GM21526 (cell line): ENCODE results near the gene SLC9A5.

Source experiments
- ATAC-seq: cut with Tn5 transposase; IDR thresholded peaks from one replicate; pipeline ENCODE4 v1.9.1; 2021; ENCODE audit warnings: moderate library complexity; ENCODE audit not compliant: unreplicated experiment, low FRiP score

The SLC9A5 gene

DNA sequence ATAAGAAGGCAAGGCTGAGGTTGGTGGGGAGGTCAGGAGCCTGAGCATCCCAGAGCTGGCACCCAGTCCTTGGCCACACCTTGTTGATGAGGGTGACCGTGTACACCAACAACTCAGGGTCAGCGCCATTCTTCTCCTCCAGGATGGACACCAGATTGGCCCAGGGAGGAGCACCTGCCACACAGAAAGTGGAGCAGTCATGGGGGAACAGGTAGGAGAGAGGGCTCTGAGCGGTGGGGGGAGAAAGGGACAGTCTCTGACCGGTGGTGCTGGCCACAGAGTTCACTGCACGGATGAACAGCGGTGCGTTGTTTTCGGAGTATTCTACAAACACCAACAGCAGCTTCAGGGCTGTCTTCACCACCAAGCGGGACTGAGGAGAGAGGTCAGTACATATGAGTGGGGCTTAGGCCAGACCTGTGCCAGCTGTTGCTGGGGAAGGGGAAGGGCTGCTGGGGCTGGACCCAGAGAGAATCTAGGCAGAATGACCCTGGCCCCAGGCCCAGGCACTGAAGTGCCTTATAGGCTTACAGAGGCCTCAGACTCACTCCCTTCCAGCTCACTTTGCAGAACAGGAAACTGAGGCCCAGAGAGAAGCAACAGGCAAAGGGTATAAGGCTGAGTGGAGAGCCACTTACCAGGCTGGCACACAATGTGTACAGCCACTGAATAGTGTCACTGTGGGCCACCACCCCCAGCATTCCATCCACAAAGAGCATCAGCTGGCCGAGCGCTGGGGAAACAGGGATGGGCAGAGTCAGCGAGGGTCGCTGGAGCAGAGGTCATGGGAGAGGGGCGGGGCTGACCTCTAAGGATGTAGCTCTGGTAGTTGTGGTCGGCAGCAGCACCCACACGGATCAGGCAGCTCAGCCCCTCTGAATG, 11.1 kb upstream of the SLC9A5 start:
- no peak for ATAC-seq

DNA sequence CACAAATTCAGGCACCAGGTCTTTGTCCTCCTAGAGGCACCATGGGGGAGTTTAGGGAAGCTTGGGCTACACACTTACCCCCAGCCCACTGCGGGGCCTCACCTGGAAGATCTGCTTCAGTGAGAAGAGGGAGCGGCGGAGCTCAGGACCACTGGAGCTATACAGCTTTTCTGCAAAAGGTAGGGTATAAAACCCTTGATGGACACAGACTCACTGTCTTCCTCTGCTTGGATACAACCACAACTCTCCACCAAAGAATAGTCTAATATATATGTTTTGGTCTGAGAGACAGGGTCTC, 10.6 kb upstream of the SLC9A5 start:
- no peak for ATAC-seq

DNA sequence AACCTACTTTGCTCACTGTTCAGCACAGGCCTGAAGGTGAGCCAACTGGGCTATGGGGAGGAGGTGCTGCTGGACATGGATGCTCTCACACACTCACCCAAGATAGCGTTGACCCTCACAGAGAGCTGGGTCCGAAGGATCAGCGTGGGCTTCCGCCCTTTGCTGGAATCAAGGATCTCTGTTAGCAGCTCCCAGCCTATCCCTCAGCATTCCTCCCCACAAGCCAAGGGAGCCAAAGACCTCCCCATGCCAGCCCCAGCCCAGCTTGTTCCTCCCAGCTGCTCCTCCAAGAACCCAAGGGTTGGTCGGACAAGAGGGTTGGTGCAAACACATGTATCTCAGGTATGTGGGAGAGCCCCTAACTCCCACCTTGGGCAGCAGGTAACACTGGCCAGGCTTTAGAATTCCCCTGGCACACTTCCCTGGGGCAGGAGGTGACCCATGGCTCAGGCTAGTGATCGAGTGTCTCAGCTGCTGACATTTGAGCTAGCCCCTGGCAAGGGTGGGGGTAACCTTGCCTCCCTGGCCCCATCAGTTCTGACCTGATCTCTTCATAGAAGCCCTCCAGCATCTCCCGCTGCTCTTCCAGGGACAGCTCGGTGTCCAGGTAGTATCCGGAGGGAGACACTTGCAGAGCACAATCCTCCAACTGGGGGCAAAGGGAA, 9.8 kb upstream of the SLC9A5 start:
- ATAC-seq: no peak

DNA sequence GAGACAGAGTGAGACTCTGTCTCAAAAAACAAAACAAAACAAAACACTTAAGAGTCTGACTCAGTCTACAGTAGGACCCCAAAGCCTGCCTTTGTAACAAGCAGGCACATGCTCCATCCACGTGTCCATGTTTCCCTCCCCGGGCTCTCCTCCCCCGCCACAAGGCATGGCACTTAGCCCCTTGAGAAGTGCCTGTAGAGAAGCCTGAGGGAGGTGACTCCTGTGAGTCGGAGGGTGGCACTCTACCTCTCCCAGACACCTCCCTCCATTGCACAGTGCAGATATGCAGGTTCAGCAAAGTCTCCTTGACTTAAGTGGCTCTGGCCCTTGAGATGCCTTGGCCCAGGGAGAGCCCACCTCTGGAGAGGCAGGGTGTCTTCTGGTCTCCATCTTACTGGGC, 8.3 kb upstream of the SLC9A5 start:
- no peak for ATAC-seq

DNA sequence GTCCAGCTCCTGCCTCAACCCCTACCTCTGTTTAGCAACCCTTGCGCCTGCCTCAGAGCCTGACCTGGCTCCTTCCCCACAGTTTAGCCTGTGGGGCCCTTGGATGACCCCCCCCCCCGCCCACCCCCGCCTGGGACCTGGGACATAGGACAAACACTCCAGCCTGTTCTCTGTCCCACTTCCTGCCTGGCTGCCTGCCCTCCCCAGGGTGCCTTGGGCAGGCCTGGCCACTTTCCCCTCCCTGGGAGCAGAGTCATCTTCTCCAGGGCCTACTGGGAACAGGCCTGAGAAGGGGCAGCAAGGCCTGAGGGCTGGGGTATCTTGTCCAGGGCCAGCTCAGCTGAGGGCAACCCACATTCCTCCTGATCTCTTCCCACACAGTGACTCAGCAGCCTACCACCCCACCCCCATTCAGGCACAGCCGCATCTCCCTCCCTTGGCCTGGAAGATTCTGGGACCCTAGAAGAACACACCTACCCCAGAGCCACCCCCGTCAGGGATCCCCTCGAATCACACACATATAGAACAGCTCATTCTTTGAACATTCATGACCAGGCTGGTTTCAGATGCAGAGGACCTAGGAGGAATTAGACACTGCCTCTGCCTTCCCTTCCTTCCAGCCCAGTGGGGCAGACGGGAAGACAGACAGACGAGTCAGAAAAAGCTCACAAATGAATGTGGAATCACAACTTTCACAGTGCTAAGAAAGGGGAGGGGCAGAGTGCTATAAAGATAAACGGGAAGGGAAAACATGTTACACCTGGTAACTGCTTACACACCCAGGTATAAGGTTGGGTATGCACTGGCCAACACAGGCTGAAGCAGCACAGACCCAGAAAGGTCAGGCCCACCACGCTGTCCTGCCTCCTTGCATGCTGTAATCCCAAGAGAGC, 7.5 kb upstream of the SLC9A5 start:
- ATAC-seq: no peak

DNA sequence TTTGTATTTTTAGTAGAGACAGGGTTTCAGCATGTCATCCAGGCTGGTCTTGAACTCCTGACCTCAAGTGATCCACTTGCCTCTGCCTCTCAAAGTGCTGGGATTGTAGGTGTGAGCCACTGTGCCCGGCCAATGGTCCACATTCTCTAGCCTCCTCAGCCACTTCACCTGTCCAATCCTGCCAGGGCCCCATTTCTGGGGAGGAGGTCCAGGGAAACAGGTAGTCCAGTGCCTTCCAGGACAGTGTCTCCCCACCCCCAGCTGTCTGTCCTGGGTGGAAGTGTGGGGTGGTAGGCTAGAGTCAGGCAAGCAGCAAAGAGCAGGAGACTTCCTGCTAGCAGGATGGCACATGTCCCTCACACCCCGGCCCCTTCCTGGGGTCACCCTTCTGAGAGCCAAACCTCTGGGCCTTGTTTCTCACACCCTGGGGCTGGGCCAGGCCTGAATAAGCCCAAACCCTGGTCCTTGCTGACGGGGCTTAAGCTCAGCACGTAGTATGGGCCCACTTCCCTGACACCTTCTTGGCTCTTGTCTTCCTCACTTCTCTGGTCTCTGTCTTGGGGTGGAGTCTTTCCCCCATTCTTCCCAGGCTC, 6.5 kb upstream of the SLC9A5 start:
- no peak for ATAC-seq

DNA sequence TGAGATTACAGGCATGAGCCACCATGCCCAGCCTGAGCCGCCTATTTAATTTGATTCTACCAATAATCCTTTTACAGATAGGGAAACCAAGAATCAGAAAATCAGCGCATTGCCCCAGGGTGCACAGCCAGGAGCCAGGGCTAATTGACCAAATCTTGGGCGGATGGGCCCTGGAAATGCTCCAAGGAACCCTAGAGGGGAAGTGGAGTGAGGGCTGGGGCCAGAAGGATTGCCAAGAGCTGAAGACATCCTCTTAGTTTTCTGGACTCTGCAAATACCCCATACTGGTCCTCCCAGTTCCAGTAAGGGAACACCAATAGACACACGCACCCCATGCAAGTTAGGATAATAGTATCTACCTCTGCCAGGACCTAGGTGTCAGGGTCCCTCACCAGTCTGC, 5.3 kb upstream of the SLC9A5 start:
- ATAC-seq: no peak

DNA sequence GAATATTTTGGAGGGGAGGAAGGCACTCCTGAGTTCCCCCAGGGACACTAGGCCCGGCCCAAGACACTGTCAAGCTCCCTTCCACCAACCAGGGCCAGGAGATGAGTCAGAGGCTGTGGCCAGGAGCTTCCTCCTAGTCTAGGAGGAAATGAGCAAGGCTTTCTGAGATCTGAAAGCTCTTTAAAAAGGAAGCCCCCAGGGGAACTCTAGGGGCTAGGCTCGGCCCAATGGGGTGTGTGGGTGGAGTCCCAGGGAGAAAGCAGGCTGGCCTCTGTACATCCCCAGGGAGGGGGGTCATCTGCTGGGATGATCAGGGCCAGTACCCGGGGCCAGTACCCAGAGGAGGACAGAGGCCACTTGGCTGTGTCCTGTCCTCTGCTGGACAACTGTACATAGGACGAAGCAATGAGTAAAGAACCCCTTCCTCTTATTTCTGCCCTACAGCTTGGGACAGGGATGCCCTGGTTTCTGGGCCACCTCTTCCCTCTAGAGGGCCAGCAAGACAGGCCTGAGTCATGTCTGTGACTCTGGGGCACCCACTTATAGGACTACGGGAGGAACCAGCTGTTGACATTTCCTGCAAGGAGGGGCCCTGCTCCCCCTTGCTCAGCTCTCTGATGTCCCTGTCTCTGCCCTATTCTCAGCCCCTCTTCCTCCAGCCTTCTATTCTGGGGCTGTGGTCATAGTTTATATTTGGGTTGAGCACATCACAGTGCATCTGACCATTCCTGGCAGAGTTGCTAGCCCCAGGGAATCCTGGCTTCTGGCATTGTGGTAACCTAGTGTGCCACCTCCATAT, 4.2 kb upstream of the SLC9A5 start:
- ATAC-seq: peak; percentile 30

DNA sequence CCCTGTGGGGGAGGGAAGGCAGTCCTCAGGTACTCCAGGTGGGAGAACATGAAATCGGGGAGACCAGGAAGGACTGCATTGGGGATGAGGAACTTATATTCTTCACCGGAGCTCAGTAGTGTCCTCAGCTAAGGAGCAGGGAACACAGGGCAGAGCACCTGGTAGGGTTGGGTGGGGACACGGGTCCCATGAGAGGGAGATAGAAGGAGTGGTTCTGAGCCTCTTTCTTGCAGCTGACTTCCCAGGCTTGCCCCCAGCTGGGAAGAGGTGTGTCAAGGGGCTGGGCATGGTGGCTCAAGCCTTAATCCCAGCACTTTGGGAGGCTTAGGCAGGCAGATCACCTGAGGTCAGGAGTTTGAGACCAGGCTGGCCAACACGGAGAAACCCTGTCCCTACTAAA, 3.6 kb upstream of the SLC9A5 start:
- no peak for ATAC-seq

DNA sequence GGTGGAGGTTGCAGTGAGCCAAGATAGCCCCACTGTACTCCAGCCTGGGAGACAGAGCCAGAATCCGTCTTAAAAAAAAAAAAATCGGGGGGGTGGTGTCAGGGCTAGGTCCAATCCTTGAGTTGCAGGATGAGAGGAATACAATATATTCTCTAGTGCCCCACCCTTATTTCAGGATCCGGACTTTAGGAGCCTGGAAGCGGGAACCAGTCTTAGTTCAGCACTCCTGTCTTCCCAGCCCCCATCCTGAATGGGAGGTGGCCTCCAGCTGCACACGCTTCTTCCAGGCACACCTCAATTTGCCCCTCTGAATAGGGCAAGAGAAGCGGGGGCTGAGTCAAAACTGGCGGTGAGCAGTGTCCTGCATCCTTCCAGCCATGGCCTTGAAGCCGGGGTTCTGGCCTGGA, 3.1 kb upstream of the SLC9A5 start:
- no peak for ATAC-seq

DNA sequence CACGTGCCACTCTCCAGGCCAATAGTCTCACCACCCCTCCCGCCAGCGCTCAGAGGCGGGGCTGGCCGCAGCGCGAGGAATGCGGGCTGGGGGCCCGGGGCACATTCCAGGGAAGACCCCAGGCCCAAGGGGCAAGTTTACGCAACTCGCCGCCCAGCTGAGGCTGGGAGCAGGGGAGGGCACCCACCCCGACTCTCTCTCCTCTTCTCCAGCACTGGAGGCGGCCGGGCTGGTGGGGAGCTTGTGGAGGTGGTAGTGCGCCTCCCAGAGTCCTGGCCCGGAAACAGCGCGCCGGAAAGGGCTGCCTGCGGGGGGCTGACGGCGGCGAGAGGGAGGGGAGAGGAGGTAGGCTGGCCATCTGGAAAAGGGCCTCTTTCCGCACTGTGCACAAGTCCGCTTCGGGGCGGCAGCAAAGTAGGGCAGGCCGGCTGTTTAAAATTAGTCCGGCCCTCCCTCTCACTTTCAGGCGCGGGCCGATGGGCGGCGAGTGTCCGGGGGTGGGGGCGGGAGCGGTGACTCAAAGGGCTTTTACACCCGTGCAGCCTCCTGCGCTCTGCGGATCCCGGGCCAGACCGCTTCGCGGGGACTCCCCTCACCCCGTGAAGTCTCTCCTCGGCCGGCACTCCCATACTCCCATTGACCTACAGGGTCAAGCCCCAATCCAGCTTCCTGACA, 2.6 kb upstream of the SLC9A5 start:
- peak; percentile 26 for ATAC-seq

DNA sequence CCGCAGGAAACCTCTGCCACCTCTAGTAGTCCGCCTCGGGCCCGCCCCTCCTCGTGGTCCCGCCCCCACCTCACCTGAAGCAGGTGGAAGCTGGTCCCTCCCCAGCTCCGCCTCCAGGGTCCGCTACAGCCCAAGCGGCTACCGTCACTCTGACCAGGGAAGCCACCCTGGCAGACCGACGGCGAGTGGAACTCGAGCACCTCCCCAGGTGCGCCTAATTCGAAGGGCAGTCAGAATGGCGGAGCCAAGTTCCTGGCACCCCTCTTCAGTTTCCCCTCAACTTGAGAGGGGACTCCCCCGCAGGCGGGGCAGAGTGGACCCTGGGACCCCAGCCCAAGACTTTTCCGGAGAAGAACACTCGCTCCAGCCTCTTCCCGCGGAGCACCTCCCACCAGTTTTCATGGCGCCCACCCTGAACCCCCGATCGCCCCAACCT, 2.0 kb upstream of the SLC9A5 start:
- peak; percentile 13 for ATAC-seq

DNA sequence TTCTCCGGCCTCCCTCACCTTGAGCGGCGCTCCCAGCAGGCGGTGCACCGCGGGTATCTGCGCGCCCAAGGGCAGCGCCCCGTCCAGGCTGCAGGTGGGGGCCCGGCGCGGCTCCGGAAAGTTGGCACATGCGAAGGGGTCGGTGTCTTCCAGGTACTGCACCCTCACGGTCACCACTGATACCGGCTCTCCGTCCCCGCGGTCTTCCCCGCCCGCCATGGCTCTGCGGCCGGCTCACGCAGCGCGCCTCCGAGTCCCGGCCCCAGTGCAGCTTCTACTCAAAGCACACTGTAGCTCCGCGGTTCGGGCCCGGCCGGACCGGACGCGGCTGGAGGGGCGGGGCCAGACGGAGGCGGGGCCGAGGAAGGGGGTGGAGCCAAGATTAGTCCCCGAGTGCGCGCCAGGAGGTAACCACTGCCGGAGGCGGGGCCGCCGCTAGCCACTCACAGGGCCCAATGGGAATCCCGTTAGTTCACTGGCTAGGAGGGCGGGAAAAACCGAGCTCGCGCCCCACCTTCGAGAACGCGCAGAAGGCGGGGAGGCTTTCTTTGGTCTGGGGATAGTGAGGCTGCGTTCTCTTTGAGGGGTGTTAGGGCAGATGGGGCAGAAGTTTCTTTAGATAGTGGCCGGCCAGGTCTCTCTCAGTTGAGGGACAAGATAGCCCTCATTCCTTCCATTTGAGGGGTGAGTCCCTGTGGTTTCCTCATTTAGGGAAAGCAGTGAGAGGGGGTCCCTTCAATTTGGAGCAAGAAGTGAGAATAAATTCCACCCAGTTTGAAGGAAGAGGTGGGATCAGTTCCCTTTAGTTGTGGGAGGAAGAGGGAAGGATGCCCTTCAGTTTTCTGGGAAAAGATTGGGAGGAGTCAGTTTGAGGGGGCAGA, 1.3 kb upstream of the SLC9A5 start, which contains the start of gene FHOD1:
FHOD1 (minus strand) TSS at position 290 of the 881 bp plus-strand sequence; CDS start at position 219, 71 bp downstream.
- peak; percentile 47 for ATAC-seq

DNA sequence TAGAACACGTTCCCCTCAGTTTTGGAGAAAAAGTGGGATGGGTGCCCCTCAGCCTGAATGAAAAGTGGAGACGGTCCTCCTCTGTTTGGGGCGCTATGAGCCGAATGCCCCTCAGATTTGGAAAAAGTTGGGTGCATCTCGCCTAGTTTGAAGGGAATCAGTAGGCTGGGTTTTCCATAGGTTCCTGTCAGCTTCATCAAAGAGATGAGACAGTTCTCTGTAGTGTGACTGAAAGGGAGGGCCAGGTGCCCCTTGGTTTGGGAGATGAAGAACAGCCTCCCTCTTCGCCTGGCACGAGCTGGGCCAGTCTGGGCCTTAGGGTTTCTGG, 742 bp upstream of the SLC9A5 start:
- ATAC-seq: no peak

DNA sequence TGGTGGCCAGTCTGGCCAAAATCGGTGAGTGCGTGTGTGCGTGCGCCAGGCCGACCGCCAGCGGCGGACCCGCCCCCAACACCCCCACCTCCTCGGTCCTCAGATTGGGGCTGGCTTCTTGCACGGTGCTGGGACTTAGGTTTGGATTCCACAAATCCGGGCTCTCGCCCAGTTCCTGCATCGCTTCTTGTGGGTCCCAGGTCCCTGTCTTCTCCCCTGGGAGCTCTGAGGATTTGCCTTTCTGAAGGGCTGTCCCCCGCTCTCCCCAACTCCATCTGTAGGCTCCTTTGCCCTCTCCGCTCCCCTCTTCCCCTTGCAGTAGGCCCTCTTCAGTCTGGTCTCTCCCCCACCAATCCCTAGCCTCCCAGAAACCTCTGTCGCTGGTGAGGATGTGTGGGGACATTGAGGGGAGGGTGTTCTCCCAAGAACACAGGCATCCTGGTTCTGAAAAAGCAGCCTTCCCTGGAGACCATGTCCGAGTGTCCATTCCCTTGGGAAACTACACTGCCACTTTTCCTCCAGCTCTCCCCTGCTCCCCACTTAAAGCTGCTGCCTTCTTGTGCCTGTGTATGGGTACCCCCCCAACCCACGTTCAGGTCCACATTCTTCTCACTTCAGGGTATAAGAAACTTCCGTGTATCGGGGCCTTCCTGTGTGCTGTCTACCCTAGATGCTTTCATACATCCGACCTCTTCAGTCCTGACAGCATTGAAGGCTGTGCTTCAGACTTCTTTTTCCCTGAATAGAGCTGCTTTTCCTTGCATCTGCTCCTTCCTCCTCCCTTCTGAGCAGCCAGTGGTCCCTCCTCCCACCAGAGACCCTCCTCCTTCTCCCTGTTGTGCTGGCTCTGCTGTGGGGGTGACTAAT, 632 bp downstream of the SLC9A5 start:
- ATAC-seq: no peak

DNA sequence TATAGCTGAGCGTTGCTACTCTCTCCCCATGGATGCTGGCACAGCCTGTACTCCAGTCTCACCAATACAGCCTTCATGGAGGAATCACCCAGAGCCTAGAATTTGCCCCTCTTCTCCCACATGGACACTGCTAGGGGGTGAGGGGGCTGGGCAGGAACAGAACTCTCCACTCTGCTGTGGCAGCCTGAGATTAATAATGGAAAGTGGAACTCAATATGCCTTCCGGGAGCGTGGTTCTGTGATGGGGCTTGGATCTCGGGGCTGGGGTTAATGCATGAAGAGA, 1.2 kb downstream of the SLC9A5 start:
- ATAC-seq: no peak

DNA sequence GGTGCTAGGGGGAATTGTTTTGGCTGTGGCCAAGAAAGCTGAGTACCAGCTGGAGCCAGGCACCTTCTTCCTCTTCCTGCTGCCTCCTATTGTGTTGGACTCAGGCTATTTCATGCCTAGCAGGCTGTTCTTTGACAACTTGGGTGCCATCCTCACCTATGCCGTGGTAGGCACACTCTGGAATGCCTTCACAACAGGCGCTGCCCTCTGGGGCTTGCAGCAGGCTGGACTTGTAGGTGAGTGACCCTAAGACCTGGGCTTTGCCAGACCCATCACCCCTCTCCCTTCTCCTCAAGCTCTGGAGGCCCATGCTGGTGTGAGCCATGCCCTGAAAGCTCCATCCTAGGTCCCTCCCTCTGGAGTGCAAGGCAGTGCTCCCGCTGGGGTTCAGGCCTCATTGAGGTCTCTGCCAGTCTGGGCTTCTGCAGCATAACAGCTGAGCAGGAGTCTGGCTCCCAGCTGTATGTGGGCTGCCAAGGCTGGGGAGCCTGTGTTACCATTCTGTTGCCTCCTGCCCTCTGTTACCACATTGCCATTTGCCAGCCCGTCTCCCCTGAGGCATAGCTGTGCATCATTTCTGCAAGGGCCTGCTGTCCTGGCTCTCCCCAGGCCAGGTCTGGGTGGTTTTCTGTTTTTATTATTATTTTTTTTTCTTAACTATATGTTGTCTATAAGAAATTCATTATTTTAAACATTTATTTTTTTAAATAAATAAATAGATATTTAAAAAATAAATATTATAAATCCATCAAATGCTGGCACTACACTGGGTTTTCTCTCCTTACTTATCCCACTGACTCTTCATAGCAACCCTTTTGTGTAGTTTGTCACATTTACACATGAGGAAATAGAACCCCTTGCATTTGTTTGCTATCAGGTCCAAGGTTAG, 4.1 kb downstream of the SLC9A5 start:
- no peak for ATAC-seq
